ENCODE data around the gene CHST12.

CHST12 gene

GRCh38 chr7:2411815-2412586 is 8.6 kb downstream of the CHST12 start:
- DNase-seq (ENCODE audit: low read depth in 1 of 2, low spot score in 1 of 2) = no peak

GRCh38 chr7:2412587-2413201 is 9.3 kb downstream of the CHST12 start:
- Histone ChIP-seq H3K27me3 (ENCODE audit: insufficient read depth, poor library complexity, severe bottlenecking) (no peaks in the 10 kb centered on the region), H3K4me3 (replicated peaks; ENCODE audit: insufficient read depth, low read length) (no peak overlapping the region), H3K27ac (replicated peaks) (no peak overlapping the region; the same call in 1 of the 2 replicates)
- TF ChIP-seq CTCF (IDR thresholded peaks at IDR 0.05; ENCODE audit: insufficient read depth, low read length) (no peak), POLR2AphosphoS5 (IDR thresholded peaks at IDR 0.05; ENCODE audit: low read depth) (no peak), GABPA (IDR thresholded peaks at IDR 0.05; ENCODE audit: low read depth) (no peak), SPI1 (IDR thresholded peaks at IDR 0.05; ENCODE audit: borderline replicate concordance, low read depth) (no peak), REST (IDR thresholded peaks at IDR 0.05; ENCODE audit: insufficient replicate concordance, low read depth) (no peak)
- DNase-seq (ENCODE audit: low read depth in 1 of 2, low spot score in 1 of 2) = no peak

More at GRCh38 chr7:2411815-2412586, 8.6 kb downstream of the CHST12 start:
- Histone ChIP-seq H3K27ac (replicated peaks) (no peak overlapping the region; the same call in 1 of the 2 replicates), H3K27me3 (ENCODE audit: insufficient read depth, poor library complexity, severe bottlenecking) (no peaks in the 10 kb centered on the region), H3K4me3 (replicated peaks; ENCODE audit: insufficient read depth, low read length) (no peak overlapping the region)
- TF ChIP-seq POLR2AphosphoS5 (IDR thresholded peaks at IDR 0.05; ENCODE audit: low read depth) (no peak), REST (IDR thresholded peaks at IDR 0.05; ENCODE audit: insufficient replicate concordance, low read depth) (no peak), GABPA (IDR thresholded peaks at IDR 0.05; ENCODE audit: low read depth) (no peak), CTCF (IDR thresholded peaks at IDR 0.05; ENCODE audit: insufficient read depth, low read length) (no peak), SPI1 (IDR thresholded peaks at IDR 0.05; ENCODE audit: borderline replicate concordance, low read depth) (no peak)

- TF ChIP-seq CTCF (IDR thresholded peaks at IDR 0.05; ENCODE audit: insufficient read depth, low read length) = no peak
- TF ChIP-seq POLR2AphosphoS5 (IDR thresholded peaks at IDR 0.05; ENCODE audit: low read depth) = no peak
- TF ChIP-seq REST (IDR thresholded peaks at IDR 0.05; ENCODE audit: insufficient replicate concordance, low read depth) = no peak
- no peak for TF ChIP-seq SPI1 (IDR thresholded peaks at IDR 0.05; ENCODE audit: borderline replicate concordance, low read depth)
- TF ChIP-seq GABPA (IDR thresholded peaks at IDR 0.05; ENCODE audit: low read depth) = no peak
- Histone ChIP-seq H3K27ac (replicated peaks) (0 out of 2 replicates have a peak overlapping the region, but pooled peaks have one; percentile 31), H3K4me3 (replicated peaks; ENCODE audit: insufficient read depth, low read length) (no peak overlapping the region), H3K27me3 (ENCODE audit: insufficient read depth, poor library complexity, severe bottlenecking) (no peaks in the 10 kb centered on the region)
- peak in 1 of 2 experiments; percentile 23 for DNase-seq (ENCODE audit: low read depth in 1 of 2, low spot score in 1 of 2)
These were observed 12.7 kb downstream of the CHST12 start for GRCh38 chr7:2416063-2416462.
